DND-41 (cell line): ENCODE measurements around the gene ABCB8.

Experiments used
- ATAC-seq: fragments of 200-7000 bp; cut with Tn5 transposase; 3 replicates; pipeline ENCODE4 v1.9.1; 2021; ENCODE audit warnings: low read depth; ENCODE audit not compliant: insufficient read depth
- DNase-seq: peaks from one replicate; pipeline ENCODE4 v3.0.0-alpha.2; 2020
- H2AFZ ChIP-seq: 2 replicates; pipeline ENCODE4 v1.6.0; 2012; ENCODE audit warnings: low read depth, low read length
- H3K27ac ChIP-seq: 2 replicates; pipeline ENCODE4 v1.5.1; 2012; ENCODE audit warnings: low read length, inconsistent platforms
- H3K27me3 ChIP-seq: fragments of 200-600 bp; sonication (generic); 2 replicates; pipeline ENCODE4 v1.6.0; 2012; ENCODE audit warnings: low read length, mild to moderate bottlenecking, inconsistent platforms; ENCODE audit not compliant: insufficient read depth, poor library complexity
- H3K36me3 ChIP-seq: 2 replicates; pipeline ENCODE4 v1.5.1; 2012; ENCODE audit warnings: low read length, inconsistent platforms; ENCODE audit not compliant: insufficient read depth
- H3K4me1 ChIP-seq: 2 replicates; pipeline ENCODE4 v1.5.1; 2012; ENCODE audit warnings: mild to moderate bottlenecking, low read length; ENCODE audit not compliant: insufficient read depth
- H3K4me2 ChIP-seq: 2 replicates; pipeline ENCODE4 v1.6.0; 2012; ENCODE audit warnings: mild to moderate bottlenecking, moderate library complexity, low read length, inconsistent platforms; ENCODE audit not compliant: insufficient read depth
- H3K4me3 ChIP-seq, 2 experiments: fragments of 200-600 bp in 1 of 2; shearing (Covaris generic) in 1 of 2; 2 replicates each; pipeline ENCODE4 v1.5.1; 2012 to 2016; ENCODE audit warnings: inconsistent platforms in 2 of 2, low read length in 2 of 2, mild to moderate bottlenecking in 2 of 2, low read depth in 1 of 2, moderate library complexity in 1 of 2
- H3K79me2 ChIP-seq: 2 replicates; pipeline ENCODE4 v1.6.0; 2012; ENCODE audit warnings: low read length, inconsistent platforms; ENCODE audit not compliant: insufficient read depth
- H3K9ac ChIP-seq: 2 replicates; pipeline ENCODE4 v1.6.0; 2012; ENCODE audit warnings: low read depth, mild to moderate bottlenecking, inconsistent platforms, low read length, moderate library complexity
- H3K9me3 ChIP-seq: 2 replicates; pipeline ENCODE4 v1.5.1; 2012; ENCODE audit warnings: low read length, moderate library complexity, mild to moderate bottlenecking, inconsistent platforms; ENCODE audit not compliant: insufficient read depth, severe bottlenecking
- H4K20me1 ChIP-seq: 2 replicates; pipeline ENCODE4 v1.6.0; 2012; ENCODE audit warnings: low read length; ENCODE audit not compliant: insufficient read depth
- CTCF ChIP-seq: IDR thresholded peaks from 2 replicates; pipeline ENCODE4 v1.5.1; 2012; ENCODE audit warnings: borderline replicate concordance, low read length, moderate library complexity, mild to moderate bottlenecking; ENCODE audit not compliant: poor library complexity, severe bottlenecking; ENCODE audit errors: extremely low read depth
- EZH2 ChIP-seq: IDR thresholded peaks from 3 replicates; pipeline ENCODE4 v1.6.1; 2012; ENCODE audit warnings: borderline replicate concordance, low read depth, mild to moderate bottlenecking, moderate library complexity, low read length, inconsistent platforms; ENCODE audit not compliant: severe bottlenecking

The ABCB8 gene

GRCh38 chr7:150986556-150986955, 41.7 kb upstream of the ABCB8 start:
- no peak overlapping the region for H3K27ac ChIP-seq
- no peaks in the 10 kb centered on the region for H3K9me3 ChIP-seq
- DNase-seq: no peak
- peaks cover 11% of the 10 kb centered on the region for H3K4me1 ChIP-seq
- H3K79me2 ChIP-seq: no peaks in the 10 kb centered on the region
- TF ChIP-seq CTCF (no peak), EZH2 (no peak)
- no peak overlapping the region for H3K9ac ChIP-seq
- H3K36me3 ChIP-seq: no peaks in the 10 kb centered on the region
- peaks cover 16% of the 10 kb centered on the region for H3K27me3 ChIP-seq
- ATAC-seq: no peak
- H2AFZ ChIP-seq: no peak overlapping the region
- no peak overlapping the region for H3K4me2 ChIP-seq
- no peak overlapping the region for H3K4me3 ChIP-seq
- peaks cover 13% of the 10 kb centered on the region for H4K20me1 ChIP-seq

- peak; percentile 84 for ATAC-seq
- no peak overlapping the region for H3K27ac ChIP-seq
- H3K36me3 ChIP-seq: no peaks in the 10 kb centered on the region
- peak overlapping the region; percentile 51 for H3K4me2 ChIP-seq
- peaks cover 13% of the 10 kb centered on the region for H3K27me3 ChIP-seq
- DNase-seq: peak; percentile 76
- TF ChIP-seq EZH2 (no peak), CTCF (peak; percentile 90)
- H4K20me1 ChIP-seq: peaks cover 9% of the 10 kb centered on the region
- H3K9me3 ChIP-seq: no peaks in the 10 kb centered on the region
- H3K4me1 ChIP-seq: peaks cover 11% of the 10 kb centered on the region
- no peak overlapping the region for H3K9ac ChIP-seq
- peak overlapping the region in 1 of 2 experiments; percentile 25; a peak in 1 of 4 replicates for H3K4me3 ChIP-seq
- no peaks in the 10 kb centered on the region for H3K79me2 ChIP-seq
- H2AFZ ChIP-seq: no peak overlapping the region
Observed at GRCh38 chr7:150988230-150989226, 39.7 kb upstream of the ABCB8 start.

- peaks cover 13% of the 10 kb centered on the region for H3K27me3 ChIP-seq
- no peak overlapping the region for H3K4me3 ChIP-seq
- no peaks in the 10 kb centered on the region for H3K79me2 ChIP-seq
- peaks cover 9% of the 10 kb centered on the region for H4K20me1 ChIP-seq
- no peak overlapping the region for H3K27ac ChIP-seq
- ATAC-seq (no peak), DNase-seq (no peak)
- H3K36me3 ChIP-seq: no peaks in the 10 kb centered on the region
- peaks cover 11% of the 10 kb centered on the region for H3K4me1 ChIP-seq
- TF ChIP-seq EZH2: no peak
- no peak for TF ChIP-seq CTCF
- H3K9me3 ChIP-seq: no peaks in the 10 kb centered on the region
- no peak overlapping the region for H3K9ac ChIP-seq
- no peak overlapping the region for H3K4me2 ChIP-seq
- no peak overlapping the region for H2AFZ ChIP-seq
Observed at GRCh38 chr7:150989456-150989855, 38.8 kb upstream of the ABCB8 start.
